Keratinocyte (primary cell): ENCODE measurements around the gene SCRN1. TPM values are rescaled to one million over a fixed set of nuclear protein-coding genes. Genes with fewer than 3 reads are reported as not detected.
A peak's percentile ranks its signal among the peaks of the same experiment; 100 is the strongest.

Source experiments
- DNase-seq: peaks from one replicate; pipeline ENCODE4 v3.0.0-alpha.2; 2011; ENCODE audit warnings: low read depth, missing footprints, low spot score
- FAIRE-seq: peaks from 2 replicates; lab custom pipeline; 2011; peaks lifted over from hg19 to GRCh38; lab: Jason Lieb, UNC
- H2AFZ ChIP-seq: 2 replicates; pipeline ENCODE4 v1.6.0; 2012; ENCODE audit warnings: low read length, control low read depth, inconsistent platforms; ENCODE audit not compliant: control insufficient read depth
- H3K27ac ChIP-seq: 2 replicates; pipeline ENCODE4 v1.5.1; 2011; ENCODE audit warnings: low read length; ENCODE audit not compliant: control insufficient read depth, insufficient read depth
- H3K27me3 ChIP-seq: 3 replicates; pipeline ENCODE4 v1.6.0; 2011; ENCODE audit warnings: low read length; ENCODE audit not compliant: control insufficient read depth, insufficient read depth; ENCODE audit errors: extremely low read depth
- H3K36me3 ChIP-seq, 2 experiments: 2 replicates in 1 of 2; 3 replicates in 1 of 2; pipeline ENCODE4 v1.5.1; 2011; ENCODE audit warnings: low read length in 2 of 2, mild to moderate bottlenecking in 1 of 2; ENCODE audit not compliant: control insufficient read depth in 2 of 2, insufficient read depth in 2 of 2; ENCODE audit errors: extremely low read depth in 1 of 2
- H3K4me1 ChIP-seq: 3 replicates; pipeline ENCODE4 v1.5.1; 2011; ENCODE audit warnings: low read length; ENCODE audit not compliant: control insufficient read depth, insufficient read depth; ENCODE audit errors: extremely low read depth
- H3K4me2 ChIP-seq: 3 replicates; pipeline ENCODE4 v1.6.0; 2011; ENCODE audit warnings: low read depth, low read length; ENCODE audit not compliant: control insufficient read depth, insufficient read depth; ENCODE audit errors: extremely low read depth
- H3K4me3 ChIP-seq, 3 experiments: fragments of 200-600 bp in 1 of 3; sonication (generic) in 1 of 3; 2 replicates in 2 of 3; 3 replicates in 1 of 3; pipeline ENCODE4 v1.5.1; 2011 to 2016; ENCODE audit warnings: low read length in 3 of 3, mild to moderate bottlenecking in 3 of 3, control low read depth in 2 of 3, inconsistent platforms in 1 of 3, low read depth in 1 of 3, mixed read lengths in 1 of 3, mixed run types in 1 of 3, moderate library complexity in 1 of 3; ENCODE audit not compliant: control insufficient read depth in 2 of 3, insufficient read depth in 2 of 3; ENCODE audit errors: extremely low read depth in 1 of 3
- H3K79me2 ChIP-seq: 2 replicates; pipeline ENCODE4 v1.6.0; 2012; ENCODE audit warnings: low read length; ENCODE audit not compliant: control insufficient read depth, insufficient read depth
- H3K9ac ChIP-seq: 3 replicates; pipeline ENCODE4 v1.6.0; 2011; ENCODE audit warnings: low read length; ENCODE audit not compliant: control insufficient read depth, insufficient read depth; ENCODE audit errors: extremely low read depth
- H3K9me1 ChIP-seq: 3 replicates; pipeline ENCODE4 v1.6.0; 2011; ENCODE audit warnings: low read length; ENCODE audit not compliant: control insufficient read depth, insufficient read depth; ENCODE audit errors: extremely low read depth
- H3K9me3 ChIP-seq: 2 replicates; pipeline ENCODE4 v1.5.1; 2012; ENCODE audit warnings: low read depth, low read length; ENCODE audit not compliant: control insufficient read depth
- H4K20me1 ChIP-seq: 3 replicates; pipeline ENCODE4 v1.6.0; 2011; ENCODE audit warnings: low read length; ENCODE audit not compliant: control insufficient read depth, insufficient read depth; ENCODE audit errors: extremely low read depth
- CTCF ChIP-seq, 3 experiments: IDR thresholded peaks in 1 of 3; conservative IDR thresholded peaks in 1 of 3; optimal IDR thresholded peaks in 1 of 3; 2 replicates in 2 of 3; 3 replicates in 1 of 3; pipeline versions ENCODE3 to v1.5.1; 2011; ENCODE audit warnings: low read length in 3 of 3, mild to moderate bottlenecking in 3 of 3, moderate library complexity in 2 of 3, control low read depth in 1 of 3, inconsistent platforms in 1 of 3; ENCODE audit not compliant: insufficient read depth in 2 of 3; ENCODE audit errors: extremely low read depth in 1 of 3
- EZH2 ChIP-seq: IDR thresholded peaks from one replicate; pipeline ENCODE4 v1.6.1; 2012; ENCODE audit warnings: inconsistent platforms, mild to moderate bottlenecking, low read length, moderate library complexity
- dilution Hi-C: fragments of 300-500 bp; cut with MboI; formaldehyde crosslinking; loops from one replicate; pipeline ENCODE4 v1.7.0; 2020; ENCODE audit warnings: low sequenced_read_pairs; ENCODE audit not compliant: extremely low pct_ligation_motif_present
- polyA plus RNA-seq, 5 experiments: library from polyadenylated mRNA; depleted of rRNA in 3 of 5; stranded (reverse) in 3 of 5; stranded (forward) in 1 of 5; unstranded in 1 of 5; fragments of >200 nt; gene quantifications; 1 replicate in 1 of 5; 2 replicates in 3 of 5; 3 replicates in 1 of 5; pipeline versions ENCODE4 v1.2.1 to v1.2.3, GENCODE V29; 2011 to 2012; ENCODE audit warnings: missing spikeins in 2 of 5, low read depth in 1 of 5, low replicate concordance in 1 of 5

SCRN1 gene
- polyA plus RNA-seq, 1 donor (not counting 4 experiments of a cell fraction or from before 2014, with no cell fraction given), result 52.3 TPM

- FAIRE-seq, result no peak
Measured at GRCh38 chr7:29878081-29878688, 111.4 kb downstream of the SCRN1 start.

GRCh38 chr7:29877196-29877595 lies 112.4 kb downstream of the SCRN1 start:
- no peaks in the 10 kb centered on the region for H3K4me1 ChIP-seq
- no peaks in the 10 kb centered on the region for H3K27me3 ChIP-seq
- DNase-seq (no peak), FAIRE-seq (no peak)
- no peaks in the 10 kb centered on the region for H3K79me2 ChIP-seq
- no peaks in the 10 kb centered on the region for H3K36me3 ChIP-seq
- H2AFZ ChIP-seq, result no peak overlapping the region
- no peaks in the 10 kb centered on the region for H3K9me1 ChIP-seq
- no peaks in the 10 kb centered on the region for H3K9me3 ChIP-seq
- H4K20me1 ChIP-seq, result no peaks in the 10 kb centered on the region
- TF ChIP-seq CTCF (optimal IDR thresholded peaks at IDR 0.05 in 1 of 3, IDR thresholded peaks at IDR 0.05 in 1 of 3, conservative IDR thresholded peaks at IDR 0.05 in 1 of 3; ENCODE audit: extremely low read depth in 1 of 3, insufficient read depth in 2 of 3, low read length in 3 of 3) (no peak), EZH2 (no peak)
- H3K27ac ChIP-seq, result no peak overlapping the region
- no peak overlapping the region for H3K4me3 ChIP-seq
- H3K9ac ChIP-seq, result no peak overlapping the region
- no peak overlapping the region for H3K4me2 ChIP-seq
- dilution Hi-C loops, result no loop called here

More at GRCh38 chr7:29878081-29878688, 111.4 kb downstream of the SCRN1 start:
- TF ChIP-seq EZH2 (no peak), CTCF (optimal IDR thresholded peaks at IDR 0.05 in 1 of 3, IDR thresholded peaks at IDR 0.05 in 1 of 3, conservative IDR thresholded peaks at IDR 0.05 in 1 of 3; ENCODE audit: extremely low read depth in 1 of 3, insufficient read depth in 2 of 3, low read length in 3 of 3) (peak in 2 of 3 experiments; percentile 54 to 70)
- H3K4me1 ChIP-seq, result no peaks in the 10 kb centered on the region
- no peaks in the 10 kb centered on the region for H3K79me2 ChIP-seq
- no peaks in the 10 kb centered on the region for H3K9me3 ChIP-seq
- no peaks in the 10 kb centered on the region for H3K27me3 ChIP-seq
- dilution Hi-C loops, result no loop called here
- DNase-seq, result no peak
- H3K4me2 ChIP-seq, result no peak overlapping the region
- no peak overlapping the region for H3K9ac ChIP-seq
- no peaks in the 10 kb centered on the region for H4K20me1 ChIP-seq
- no peak overlapping the region for H2AFZ ChIP-seq
- H3K36me3 ChIP-seq, result no peaks in the 10 kb centered on the region
- no peak overlapping the region for H3K27ac ChIP-seq
- no peaks in the 10 kb centered on the region for H3K9me1 ChIP-seq
- no peak overlapping the region for H3K4me3 ChIP-seq
